GM23248 (cell line): ENCODE results near the gene HNF1B. TPM values are rescaled to one million over a fixed set of nuclear protein-coding genes. Genes with fewer than 3 reads are reported as not detected.
A peak's percentile ranks its signal among the peaks of the same experiment; 100 is the strongest.

Experiments used
- DNase-seq: peaks from one replicate; pipeline ENCODE4 v3.0.0-alpha.2; 2015
- H2AFZ ChIP-seq: fragments of 200-600 bp; sonication (generic); 2 replicates; pipeline ENCODE4 v1.6.1; 2016; ENCODE audit warnings: antibody characterized with exemption
- H3F3A ChIP-seq: fragments of 200-600 bp; sonication (generic); 2 replicates; pipeline ENCODE4 v1.6.1; 2016; ENCODE audit warnings: mild to moderate bottlenecking, antibody characterized with exemption, mixed run types; ENCODE audit not compliant: insufficient read depth
- H3K27ac ChIP-seq: fragments of 200-600 bp; sonication (generic); 2 replicates; pipeline ENCODE4 v1.5.1; 2016; ENCODE audit warnings: mild to moderate bottlenecking
- H3K27me3 ChIP-seq: fragments of 200-600 bp; sonication (generic); replicated peaks from 2 replicates; pipeline ENCODE4 v1.6.1; 2016; ENCODE audit warnings: mild to moderate bottlenecking; ENCODE audit not compliant: insufficient read depth
- H3K36me3 ChIP-seq: fragments of 200-600 bp; sonication (generic); 2 replicates; pipeline ENCODE4 v1.6.1; 2016; ENCODE audit warnings: low read depth, mild to moderate bottlenecking
- H3K4me1 ChIP-seq: fragments of 200-600 bp; sonication (generic); 2 replicates; pipeline ENCODE4 v1.6.1; 2016; ENCODE audit warnings: mild to moderate bottlenecking; ENCODE audit not compliant: insufficient read depth
- H3K4me2 ChIP-seq: fragments of 200-600 bp; sonication (generic); one replicate; pipeline ENCODE4 v1.6.1; 2016; ENCODE audit warnings: mild to moderate bottlenecking; ENCODE audit not compliant: unreplicated experiment
- H3K4me3 ChIP-seq: fragments of 200-600 bp; sonication (generic); 2 replicates; pipeline ENCODE4 v1.5.1; 2016; ENCODE audit warnings: mild to moderate bottlenecking
- H3K79me2 ChIP-seq: fragments of 200-600 bp; sonication (generic); 2 replicates; pipeline ENCODE4 v1.6.1; 2016; ENCODE audit warnings: mild to moderate bottlenecking; ENCODE audit not compliant: insufficient read depth
- H3K9ac ChIP-seq: fragments of 200-600 bp; sonication (generic); 2 replicates; pipeline ENCODE4 v1.6.1; 2016; ENCODE audit warnings: mild to moderate bottlenecking
- H3K9me2 ChIP-seq: fragments of 200-600 bp; sonication (generic); 2 replicates; pipeline ENCODE4 v1.6.1; 2016; ENCODE audit warnings: mixed run types, mild to moderate bottlenecking, moderate library complexity; ENCODE audit not compliant: insufficient read depth
- H3K9me3 ChIP-seq: fragments of 200-600 bp; sonication (generic); one replicate; pipeline ENCODE4 v1.6.1; 2017; ENCODE audit warnings: low read depth
- H4K20me1 ChIP-seq: fragments of 200-600 bp; sonication (generic); 2 replicates; pipeline ENCODE4 v1.6.0; 2016; ENCODE audit not compliant: insufficient read depth
- EZH2 ChIP-seq: fragments of 200-600 bp; sonication (generic); IDR thresholded peaks from 2 replicates; pipeline ENCODE4 v1.6.1; 2018; ENCODE audit warnings: antibody characterized with exemption, mild to moderate bottlenecking; ENCODE audit not compliant: insufficient read depth, poor library complexity, severe bottlenecking
- EZH2phosphoT487 ChIP-seq: fragments of 200-600 bp; sonication (generic); IDR thresholded peaks from 2 replicates; pipeline ENCODE4 v1.6.1; 2018; ENCODE audit warnings: antibody characterized with exemption, moderate library complexity, mild to moderate bottlenecking, low read depth; ENCODE audit not compliant: insufficient read depth
- WGBS, 2 experiments: methylation state at CpG; one replicate each; pipeline ENCODE4 v1.1.6; 2015 to 2017; ENCODE audit warnings: low lambda C conversion rate in 2 of 2, low coverage in 1 of 2; ENCODE audit errors: missing lambda C conversion rate in 2 of 2; 5-methylcytosine and 5-hydroxymethylcytosine counted together
- in situ Hi-C: fragments of 300-500 bp; cut with MboI; formaldehyde crosslinking; loops from 2 replicates; pipeline ENCODE4 v1.15.0; 2020
- polyA plus RNA-seq: library from polyadenylated mRNA; unstranded; fragments of >200 nt; fragmentation: Nextera tagmentation; extraction: Ambion mirVana; gene quantifications from 2 replicates; pipeline ENCODE4 v1.2.1, GENCODE V29; 2016
- total RNA-seq: library from RNA; depleted of rRNA; stranded (reverse); fragments of >200 nt; shearing (Covaris generic); gene quantifications from 2 replicates; pipeline ENCODE4 v1.2.3, GENCODE V29; 2014

HNF1B gene
- total and polyA plus RNA-seq, 2 experiments from 2014 or later, result not detected

DNA sequence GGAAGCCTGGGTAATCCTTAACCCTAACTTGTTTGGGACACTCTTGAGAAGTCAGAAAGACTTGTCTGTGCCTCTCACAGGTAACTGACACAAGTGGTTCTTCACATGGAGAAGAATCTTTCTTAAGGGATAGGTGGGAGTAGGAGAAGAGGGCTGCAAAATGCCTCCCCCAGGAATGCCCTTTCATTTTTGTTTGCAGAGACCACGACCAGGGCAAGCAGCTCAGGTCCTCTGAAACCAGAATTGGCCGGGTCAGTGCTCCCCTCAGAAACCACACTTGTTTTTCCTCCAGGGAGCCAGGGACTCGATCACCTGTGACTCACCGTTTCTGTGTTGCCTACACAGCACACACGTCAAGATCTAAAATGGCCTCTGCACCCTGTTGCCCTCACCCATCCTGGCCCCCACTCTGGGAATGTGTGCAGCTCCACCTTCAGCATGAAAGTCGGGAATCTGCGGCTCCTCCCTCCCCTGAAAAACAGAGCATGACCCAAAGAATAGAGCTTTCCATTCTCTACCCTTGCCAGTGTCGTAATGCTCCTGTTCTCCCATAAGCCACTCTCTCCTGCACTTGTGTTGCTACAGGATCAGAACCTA lies 36.1 kb downstream of the HNF1B start:
- Histone ChIP-seq H3K9ac (no peak overlapping the region), H3K4me3 (no peak overlapping the region), H4K20me1 (no peaks in the 10 kb centered on the region), H3K27me3 (peaks cover 27% of the 10 kb centered on the region; the same call in 1 of the 2 replicates), H3K9me3 (no peaks in the 10 kb centered on the region), H3F3A (no peaks in the 10 kb centered on the region), H3K4me2 (no peak overlapping the region), H3K4me1 (no peaks in the 10 kb centered on the region), H3K27ac (no peak overlapping the region), H2AFZ (no peak overlapping the region), H3K9me2 (no peaks in the 10 kb centered on the region), H3K79me2 (no peaks in the 10 kb centered on the region), H3K36me3 (no peaks in the 10 kb centered on the region)
- peak; percentile 47 for DNase-seq
- TF ChIP-seq EZH2phosphoT487 (no peak), EZH2 (no peak)
- WGBS, 2 experiments, result 26 to 27% methylated on average over 8 of the region's 8 CpGs
- in situ Hi-C loops, result no loop called here

DNA sequence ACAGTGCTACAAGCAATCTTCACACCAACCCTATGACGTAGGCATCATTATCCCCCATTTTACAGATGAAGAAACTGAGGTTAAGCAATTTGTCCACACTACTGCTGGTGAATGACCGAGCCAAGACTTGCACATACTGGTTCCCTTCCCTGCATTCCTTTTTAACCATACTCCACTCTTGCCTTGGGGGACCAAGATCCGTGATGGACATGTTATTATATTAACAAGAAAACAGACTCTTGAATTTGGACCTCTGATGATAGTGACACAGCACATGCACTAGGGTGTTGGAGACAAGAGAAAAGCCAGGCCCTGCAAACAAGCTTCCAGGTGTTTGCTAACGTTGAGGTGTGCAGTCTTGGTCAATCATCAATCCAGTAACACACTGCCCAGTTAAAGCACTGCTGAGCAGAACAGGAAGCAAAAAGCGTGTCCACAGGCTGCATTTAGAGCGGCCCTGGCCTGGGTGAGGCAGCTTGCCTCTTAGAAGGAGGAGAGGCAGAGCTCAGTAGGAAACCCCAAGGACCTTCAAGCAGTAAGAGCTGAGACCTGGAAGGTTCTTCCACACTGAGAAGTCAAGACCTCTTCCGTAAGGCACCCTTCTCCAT lies 36.7 kb downstream of the HNF1B start:
- peaks cover under 1% of the 10 kb centered on the region for H3K4me1 ChIP-seq
- H3K4me3 ChIP-seq, result no peak overlapping the region
- H3K4me2 ChIP-seq, result no peak overlapping the region
- no peaks in the 10 kb centered on the region for H3K79me2 ChIP-seq
- no peak overlapping the region for H3K27ac ChIP-seq
- no peaks in the 10 kb centered on the region for H3K9me3 ChIP-seq
- no peak overlapping the region for H3K9ac ChIP-seq
- no peaks in the 10 kb centered on the region for H3K36me3 ChIP-seq
- H2AFZ ChIP-seq, result no peak overlapping the region
- TF ChIP-seq EZH2 (no peak), EZH2phosphoT487 (no peak)
- 27 to 34% methylated on average over 7 of the region's 7 CpGs for WGBS, 2 experiments
- no peaks in the 10 kb centered on the region for H3F3A ChIP-seq
- no peaks in the 10 kb centered on the region for H4K20me1 ChIP-seq
- peaks cover 24% of the 10 kb centered on the region; the same call in 1 of the 2 replicates for H3K27me3 ChIP-seq
- in situ Hi-C loops, result no loop called here
- DNase-seq, result no peak
- no peaks in the 10 kb centered on the region for H3K9me2 ChIP-seq

DNA sequence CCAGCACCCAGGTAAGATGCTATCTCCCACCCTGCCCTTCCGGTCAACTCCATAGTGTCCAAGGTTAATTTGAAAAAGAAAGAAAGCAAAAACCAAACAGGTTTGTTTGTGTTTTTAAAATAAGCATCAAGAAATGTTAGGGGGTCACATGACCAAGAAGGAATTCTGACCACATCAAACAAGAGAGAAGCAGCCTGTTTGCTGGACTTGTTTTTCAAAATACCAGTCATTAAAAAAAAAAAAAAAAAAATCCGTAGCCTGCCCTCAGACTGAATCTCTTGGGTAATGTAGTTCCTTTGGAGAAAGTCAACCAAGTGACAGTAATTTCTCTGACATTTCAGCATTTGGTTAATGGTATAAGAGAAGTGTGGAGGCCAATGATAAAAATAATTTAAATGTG lies 38.4 kb downstream of the HNF1B start:
- Histone ChIP-seq H2AFZ (no peak overlapping the region), H3K27me3 (peaks cover 16% of the 10 kb centered on the region; the same call in 1 of the 2 replicates), H3K27ac (no peak overlapping the region), H3K79me2 (no peaks in the 10 kb centered on the region), H3K4me3 (no peak overlapping the region), H3K36me3 (no peaks in the 10 kb centered on the region), H3K4me1 (peaks cover 10% of the 10 kb centered on the region), H4K20me1 (no peaks in the 10 kb centered on the region), H3F3A (peaks cover 9% of the 10 kb centered on the region; the same call in 1 of the 2 replicates), H3K9me2 (no peaks in the 10 kb centered on the region), H3K4me2 (no peak overlapping the region), H3K9ac (no peak overlapping the region), H3K9me3 (no peaks in the 10 kb centered on the region)
- TF ChIP-seq EZH2phosphoT487 (no peak), EZH2 (no peak)
- in situ Hi-C loops, result no loop called here
- no peak for DNase-seq
- 60 to 65% methylated on average over 2 of the region's 2 CpGs for WGBS, 2 experiments

DNA sequence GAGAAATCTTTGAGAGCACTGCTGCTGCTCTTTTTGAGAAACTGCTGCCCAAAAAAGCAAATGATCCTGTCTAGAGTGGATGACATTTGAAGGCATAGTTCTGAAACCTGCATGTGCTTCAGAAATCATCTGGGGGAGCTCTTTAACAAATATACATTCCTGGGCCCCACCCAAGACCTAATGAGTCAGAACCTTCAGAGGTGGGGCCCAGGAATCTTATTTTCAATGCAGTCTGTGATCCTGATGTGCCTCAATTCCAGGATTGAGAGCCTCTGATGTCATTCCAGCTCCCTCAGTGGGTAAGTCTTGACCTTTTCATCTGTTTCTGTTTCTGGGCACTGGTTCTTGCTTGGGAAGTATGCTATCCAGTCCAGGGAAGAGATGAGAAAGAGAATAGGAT lies 42.3 kb downstream of the HNF1B start:
- H3K27ac ChIP-seq, result no peak overlapping the region
- H3K79me2 ChIP-seq, result no peaks in the 10 kb centered on the region
- peaks cover 23% of the 10 kb centered on the region for H3K4me1 ChIP-seq
- no peak overlapping the region for H3K9ac ChIP-seq
- TF ChIP-seq EZH2phosphoT487 (no peak), EZH2 (no peak)
- no peak overlapping the region for H3K4me3 ChIP-seq
- H3K9me3 ChIP-seq, result no peaks in the 10 kb centered on the region
- H3K4me2 ChIP-seq, result peak overlapping the region; percentile 23
- peaks cover 9% of the 10 kb centered on the region; the same call in 1 of the 2 replicates for H3F3A ChIP-seq
- 0 out of 2 replicates have a peak overlapping the region, but pooled peaks have one; percentile 25 for H2AFZ ChIP-seq
- no peaks in the 10 kb centered on the region for H3K36me3 ChIP-seq
- peaks cover 12% of the 10 kb centered on the region; the same call in 1 of the 2 replicates for H3K27me3 ChIP-seq
- no peaks in the 10 kb centered on the region for H3K9me2 ChIP-seq
- in situ Hi-C loops, result no loop called here
- H4K20me1 ChIP-seq, result no peaks in the 10 kb centered on the region
- DNase-seq, result peak; percentile 74
